Activated CD8-positive, alpha-beta memory T cell treated with anti-CD3 and anti-CD28 coated beads for 36 hours (primary cell): ENCODE data around the gene VWCE. TPM values are rescaled to one million over a fixed set of nuclear protein-coding genes. Genes with fewer than 3 reads are reported as not detected.

Experiments
- CTCF ChIA-PET: fragments of 350-600 bp; sonication (Branson Sonifier 250); formaldehyde crosslinking; loops from one replicate; lab custom pipeline; 2021; ENCODE audit warnings: antibody characterized with exemption; lab: Charles Lee
- POLR2A ChIA-PET: fragments of 350-600 bp; sonication (Branson Sonifier 250); formaldehyde crosslinking; loops from one replicate; lab custom pipeline; 2021; ENCODE audit warnings: antibody characterized with exemption; lab: Charles Lee
- total RNA-seq, 2 experiments: library from RNA; stranded (reverse); gene quantifications; one replicate each; pipeline ENCODE4 v1.2.3, GENCODE V29; 2021

Gene VWCE
- total RNA-seq, 2 experiments from 2014 or later: 11.9 to 12.5 TPM

GRCh38 chr11:61297341-61297740 is 2.2 kb upstream of the VWCE start:
- ChIA-PET CTCF (no interaction called here), POLR2A (no interaction called here)

GRCh38 chr11:61295596-61295926 is 445 bp upstream of the VWCE start:
- CTCF ChIA-PET: no interaction called here
- POLR2A ChIA-PET: no interaction called here

GRCh38 chr11:61293867-61294716 is 1.0 kb downstream of the VWCE start:
- POLR2A ChIA-PET: interaction anchor here (0.5 to 1.9 kb wide), 7 partner anchors 9 to 252 kb away, joined by 3 to 8 read pairs (median 5); partner anchors contain the start of gene CYB561A3
- CTCF ChIA-PET: interaction anchor here (0.7 to 1.5 kb wide), 12 partner anchors 11 to 272 kb away, joined by 3 to 5 read pairs (median 3); partner anchors contain the start of genes CYB561A3, TMEM138 and VPS37C

GRCh38 chr11:61292356-61292755 is 2.8 kb downstream of the VWCE start:
- POLR2A ChIA-PET: no interaction called here
- CTCF ChIA-PET: interaction anchor here (0.5 to 0.9 kb wide), 2 partner anchors 57 to 159 kb away, joined by 3 read pairs; no protein-coding TSS in a partner anchor

GRCh38 chr11:61290905-61291690 is 4.0 kb downstream of the VWCE start:
- ChIA-PET POLR2A (no interaction called here), CTCF (interaction anchor here (0.6 to 1.5 kb wide), 2 partner anchors 42 to 71 kb away, joined by 3 read pairs; partner anchors contain the start of genes CYB561A3 and TMEM138)

- ChIA-PET POLR2A (no interaction called here), CTCF (interaction anchor here (0.7 kb wide), 1 partner anchor 25 kb away, joined by 3 read pairs; no protein-coding TSS in a partner anchor)
These were observed 7.7 kb downstream of the VWCE start for GRCh38 chr11:61287338-61287977.

GRCh38 chr11:61283613-61284012 is 11.5 kb downstream of the VWCE start:
- CTCF ChIA-PET: no interaction called here
- POLR2A ChIA-PET: no interaction called here

- CTCF ChIA-PET: no interaction called here
- POLR2A ChIA-PET: no interaction called here
These were observed 13.4 kb downstream of the VWCE start for GRCh38 chr11:61281581-61282250.

GRCh38 chr11:61280883-61281580 is 14.1 kb downstream of the VWCE start:
- ChIA-PET POLR2A (no interaction called here), CTCF (no interaction called here)

- ChIA-PET CTCF (no interaction called here), POLR2A (no interaction called here)
These were observed 15.0 kb downstream of the VWCE start for GRCh38 chr11:61279934-61280659.

GRCh38 chr11:61278001-61278470 is 17.1 kb downstream of the VWCE start:
- ChIA-PET POLR2A (interaction anchor here (0.6 kb wide), 1 partner anchor 389 kb away, joined by 4 read pairs; no protein-coding TSS in a partner anchor), CTCF (interaction anchor here (0.6 to 1.1 kb wide), 2 partner anchors 12 to 24 kb away, joined by 3 read pairs; no protein-coding TSS in a partner anchor)

GRCh38 chr11:61277186-61278000 is 17.7 kb downstream of the VWCE start:
- POLR2A ChIA-PET: interaction anchor here (0.6 kb wide), 1 partner anchor 388 kb away, joined by 4 read pairs; no protein-coding TSS in a partner anchor
- CTCF ChIA-PET: interaction anchor here (0.6 to 1.1 kb wide), 2 partner anchors 12 to 23 kb away, joined by 3 read pairs; no protein-coding TSS in a partner anchor

GRCh38 chr11:61275191-61275590 is 19.9 kb downstream of the VWCE start:
- POLR2A ChIA-PET: no interaction called here
- CTCF ChIA-PET: no interaction called here

GRCh38 chr11:61274084-61274483 is 21.0 kb downstream of the VWCE start:
- ChIA-PET POLR2A (no interaction called here), CTCF (no interaction called here)

- ChIA-PET POLR2A (no interaction called here), CTCF (no interaction called here)
These were observed 21.7 kb downstream of the VWCE start for GRCh38 chr11:61273178-61274078.

GRCh38 chr11:61272731-61273130 is 22.4 kb downstream of the VWCE start:
- CTCF ChIA-PET: no interaction called here
- POLR2A ChIA-PET: no interaction called here
